ENCODE results near the gene CD34. TPM values are rescaled to one million over a fixed set of nuclear protein-coding genes. Genes with fewer than 3 reads are reported as not detected.

CD34 gene
- total RNA-seq, 2 donors from 2014 or later: 9.8 to 47.7 TPM

- no peak overlapping the region for H3K4me3 ChIP-seq
- no peaks in the 10 kb centered on the region for H3K27me3 ChIP-seq (replicated peaks; ENCODE audit: insufficient read depth)
- TF ChIP-seq POLR2A (IDR thresholded peaks at IDR 0.05): no peak
- peak; percentile 57 for TF ChIP-seq POLR2AphosphoS5 (IDR thresholded peaks at IDR 0.05)
- TF ChIP-seq CTCF (IDR thresholded peaks at IDR 0.05): peak; percentile 94 to 96 (median 96)
- no peaks in the 10 kb centered on the region for H3K4me1 ChIP-seq (replicated peaks)
- WGBS: 28% methylated on average over 9 of the region's 9 CpGs
- intact Hi-C loops (cut with DNase I): loop anchor here (1.0 to 10.0 kb wide), 3 partner anchors 79 to 359 kb away; partner anchors contain the start of genes CD46 and PLXNA2
- peak; percentile 84 for DNase-seq (ENCODE audit: low spot score)
- H3K27ac ChIP-seq: peak overlapping the region; percentile 44 to 75
- no peaks in the 10 kb centered on the region for H3K9me3 ChIP-seq
- no peaks in the 10 kb centered on the region for H3K36me3 ChIP-seq
Observed at GRCh38 chr1:207885129-207886032, 25.5 kb downstream of the CD34 start.

DNA sequence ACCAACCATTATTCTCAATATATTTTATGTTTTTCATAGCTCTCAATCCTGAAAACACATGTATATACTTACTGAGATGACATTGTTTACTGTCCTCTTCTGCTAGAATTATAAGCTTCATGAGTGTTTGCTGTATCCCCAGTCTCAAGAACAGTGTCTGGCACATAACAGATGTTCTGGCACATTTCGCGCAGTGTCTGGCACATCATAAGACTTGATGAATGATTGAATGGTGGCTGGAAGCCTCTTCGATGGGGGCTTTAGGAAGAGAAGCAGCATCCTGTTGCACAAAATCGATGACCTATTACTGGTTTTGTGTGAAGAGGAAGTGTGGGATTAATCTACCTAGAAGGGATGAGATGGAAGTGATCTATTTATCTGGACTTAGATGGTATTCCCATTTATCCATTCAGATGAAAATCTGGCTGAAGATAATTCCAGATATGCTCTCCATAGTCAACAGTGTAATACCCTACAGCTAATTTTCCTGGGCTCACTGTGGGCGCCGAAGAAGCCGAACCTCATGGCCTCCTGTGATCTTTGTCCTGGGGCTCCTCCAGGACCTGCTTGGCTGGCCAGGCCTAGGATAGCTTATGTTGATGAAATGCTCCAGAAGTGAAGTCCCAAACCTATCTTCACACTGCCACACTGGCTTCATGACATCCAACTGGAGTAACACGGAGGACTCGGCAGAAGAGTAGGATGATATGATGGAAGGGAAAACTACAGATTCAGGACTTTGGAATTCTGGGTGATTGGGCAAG, 26.5 kb downstream of the CD34 start:
- Histone ChIP-seq H3K4me1 (replicated peaks) (no peaks in the 10 kb centered on the region), H3K27ac (peak overlapping the region; percentile 44 to 75), H3K27me3 (replicated peaks; ENCODE audit: insufficient read depth) (no peaks in the 10 kb centered on the region), H3K36me3 (no peaks in the 10 kb centered on the region), H3K9me3 (no peaks in the 10 kb centered on the region), H3K4me3 (no peak overlapping the region)
- TF ChIP-seq CTCF (IDR thresholded peaks at IDR 0.05) (no peak), POLR2A (IDR thresholded peaks at IDR 0.05) (no peak), POLR2AphosphoS5 (IDR thresholded peaks at IDR 0.05) (peak; percentile 50)
- no peak for DNase-seq (ENCODE audit: low spot score)
- intact Hi-C loops (cut with DNase I): loop anchor here (1.0 to 10.0 kb wide), 3 partner anchors 80 to 360 kb away; partner anchors contain the start of genes CD46 and PLXNA2
- 82% methylated on average over 9 of the region's 9 CpGs for WGBS

DNA sequence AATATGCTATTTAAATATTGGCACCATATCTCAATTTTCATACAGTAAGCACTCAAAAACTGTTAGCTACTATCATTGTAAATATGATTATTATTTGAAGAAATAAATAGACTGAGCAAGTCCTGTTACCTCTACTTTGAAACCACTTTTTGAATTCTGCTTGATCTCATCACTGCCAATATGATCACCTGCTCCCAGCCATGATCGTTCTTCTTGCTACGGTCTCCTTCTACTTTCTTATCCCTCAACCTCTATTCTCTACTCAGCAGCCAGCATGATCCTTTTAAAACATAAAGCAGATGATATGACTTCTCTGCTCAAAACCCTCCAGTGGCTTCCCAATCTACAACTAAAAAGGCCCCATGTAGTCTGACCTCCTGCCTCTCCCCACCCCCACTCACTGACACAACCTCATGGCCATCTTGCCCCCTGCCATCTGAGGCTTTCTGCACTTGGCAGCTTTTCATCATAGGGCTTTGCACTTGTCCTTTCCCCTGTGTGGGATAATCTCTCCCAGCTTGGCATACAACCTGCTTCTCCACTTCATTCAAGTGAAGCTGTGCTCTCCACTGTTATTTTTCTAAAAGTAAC, 27.2 kb downstream of the CD34 start:
- DNase-seq (ENCODE audit: low spot score): no peak
- 79% methylated on average over 2 of the region's 2 CpGs for WGBS

More for the DNA sequence above, 27.2 kb downstream of the CD34 start:
- H3K27ac ChIP-seq: peak overlapping the region; percentile 44 to 75
- H3K36me3 ChIP-seq: no peaks in the 10 kb centered on the region
- no peaks in the 10 kb centered on the region for H3K4me1 ChIP-seq (replicated peaks)
- H3K4me3 ChIP-seq: no peak overlapping the region
- intact Hi-C loops (cut with DNase I): loop anchor here (10.0 kb wide), 1 partner anchor 361 kb away; the partner anchor contains the start of gene PLXNA2
- no peaks in the 10 kb centered on the region for H3K9me3 ChIP-seq
- no peaks in the 10 kb centered on the region for H3K27me3 ChIP-seq (replicated peaks; ENCODE audit: insufficient read depth)
- TF ChIP-seq POLR2AphosphoS5 (IDR thresholded peaks at IDR 0.05) (no peak), CTCF (IDR thresholded peaks at IDR 0.05) (no peak), POLR2A (IDR thresholded peaks at IDR 0.05) (no peak)
